Endothelial cell (in vitro differentiated cells): ENCODE results near the gene MTG1. TPM values are rescaled to one million over a fixed set of nuclear protein-coding genes. Genes with fewer than 3 reads are reported as not detected.

Experiments
- DNase-seq: peaks from one replicate; pipeline ENCODE4 v3.0.0; 2021; ENCODE audit warnings: low spot score
- H3K27ac Mint-ChIP-seq: one replicate; pipeline ENCODE4 v1.8.0; 2021; ENCODE audit warnings: mixed read lengths, inconsistent platforms; ENCODE audit not compliant: unreplicated experiment
- H3K27me3 Mint-ChIP-seq: one replicate; pipeline ENCODE4 v1.8.0; 2021; ENCODE audit warnings: mild to moderate bottlenecking, moderate library complexity, mixed read lengths, inconsistent platforms; ENCODE audit not compliant: unreplicated experiment
- H3K36me3 Mint-ChIP-seq: one replicate; pipeline ENCODE4 v1.8.0; 2021; ENCODE audit warnings: mild to moderate bottlenecking, low read depth, mixed read lengths, inconsistent platforms; ENCODE audit not compliant: unreplicated experiment
- H3K4me1 Mint-ChIP-seq: one replicate; pipeline ENCODE4 v1.8.0; 2021; ENCODE audit warnings: mild to moderate bottlenecking, mixed read lengths, inconsistent platforms; ENCODE audit not compliant: unreplicated experiment
- H3K4me3 Mint-ChIP-seq: one replicate; pipeline ENCODE4 v1.8.0; 2021; ENCODE audit warnings: mild to moderate bottlenecking, mixed read lengths, inconsistent platforms; ENCODE audit not compliant: unreplicated experiment
- H3K9me3 Mint-ChIP-seq: one replicate; pipeline ENCODE4 v1.8.0; 2021; ENCODE audit warnings: mixed read lengths, inconsistent platforms; ENCODE audit not compliant: unreplicated experiment
- total RNA-seq: library from RNA; stranded (reverse); fragmentation: NEBNext Ultra II Directional; extraction: Animal tissue kit (Norgen Biotek cat#: 25700); gene quantifications from one replicate; pipeline ENCODE4 v1.2.1, GENCODE V29; 2021; ENCODE audit not compliant: unreplicated experiment
- TF ChIP-seq, protein P1 (sequence below): fragments of 200-600 bp; sonication (generic); IDR thresholded peaks from one replicate; pipeline ENCODE4 v1.5.0; 2021; ENCODE audit warnings: antibody characterized with exemption; ENCODE audit not compliant: unreplicated experiment

Gene MTG1
- total RNA-seq, 1 donor from 2014 or later: 97.3 TPM

DNA sequence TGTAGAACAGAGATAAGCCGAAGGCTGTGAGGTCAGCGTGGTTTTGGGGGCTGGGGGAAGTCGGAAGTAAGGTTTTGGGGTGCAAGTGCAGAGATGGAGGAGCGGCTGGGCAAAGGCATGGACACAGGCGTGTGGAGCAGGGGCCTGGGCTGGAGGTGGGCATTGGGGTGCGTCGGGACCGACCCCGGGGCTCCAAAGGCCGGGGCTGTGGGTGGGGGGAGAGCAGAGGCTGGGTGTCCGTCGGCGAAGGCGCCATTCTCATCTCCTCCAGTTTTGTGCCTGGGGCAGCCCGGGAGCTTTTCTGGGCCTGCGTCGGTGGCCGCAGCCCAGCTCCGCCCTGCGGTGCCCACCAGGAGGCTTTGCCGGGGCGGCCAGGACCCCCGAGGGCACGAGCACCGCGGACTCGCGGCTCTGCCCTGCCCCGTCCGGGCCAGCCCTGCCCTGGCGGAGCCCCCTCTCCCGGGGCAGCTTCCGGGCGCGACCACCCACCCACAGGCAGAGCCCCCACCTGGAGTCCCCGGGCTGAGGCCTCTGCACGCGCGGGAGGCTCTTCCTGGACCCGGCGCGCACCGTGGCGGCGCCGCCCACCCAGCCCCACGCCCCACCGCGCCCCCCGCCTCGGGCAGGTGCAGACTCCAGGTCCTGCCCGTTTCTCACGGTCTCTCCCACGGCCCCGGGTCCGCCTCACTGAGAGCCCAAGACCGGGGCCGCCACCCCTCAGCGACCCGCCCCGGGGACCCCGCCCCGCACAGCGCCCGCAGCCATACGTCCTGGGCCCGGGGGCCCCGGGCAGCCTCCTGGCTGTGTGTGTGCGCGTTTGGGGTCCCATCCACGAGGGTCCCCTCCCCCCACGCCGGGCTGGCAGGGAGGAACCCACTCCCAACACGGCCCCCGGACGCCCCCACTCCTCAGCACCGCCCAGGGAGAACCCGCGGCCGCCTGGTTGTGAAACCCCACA lies 52.1 kb downstream of the MTG1 start:
- Mint-ChIP-seq H3K27ac (no peak overlapping the region), H3K36me3 (peaks cover 4% of the 10 kb centered on the region), H3K9me3 (peaks cover 9% of the 10 kb centered on the region), H3K4me1 (no peaks in the 10 kb centered on the region), H3K4me3 (no peak overlapping the region), H3K27me3 (peaks cover 18% of the 10 kb centered on the region)
- TF ChIP-seq, protein P1, sequence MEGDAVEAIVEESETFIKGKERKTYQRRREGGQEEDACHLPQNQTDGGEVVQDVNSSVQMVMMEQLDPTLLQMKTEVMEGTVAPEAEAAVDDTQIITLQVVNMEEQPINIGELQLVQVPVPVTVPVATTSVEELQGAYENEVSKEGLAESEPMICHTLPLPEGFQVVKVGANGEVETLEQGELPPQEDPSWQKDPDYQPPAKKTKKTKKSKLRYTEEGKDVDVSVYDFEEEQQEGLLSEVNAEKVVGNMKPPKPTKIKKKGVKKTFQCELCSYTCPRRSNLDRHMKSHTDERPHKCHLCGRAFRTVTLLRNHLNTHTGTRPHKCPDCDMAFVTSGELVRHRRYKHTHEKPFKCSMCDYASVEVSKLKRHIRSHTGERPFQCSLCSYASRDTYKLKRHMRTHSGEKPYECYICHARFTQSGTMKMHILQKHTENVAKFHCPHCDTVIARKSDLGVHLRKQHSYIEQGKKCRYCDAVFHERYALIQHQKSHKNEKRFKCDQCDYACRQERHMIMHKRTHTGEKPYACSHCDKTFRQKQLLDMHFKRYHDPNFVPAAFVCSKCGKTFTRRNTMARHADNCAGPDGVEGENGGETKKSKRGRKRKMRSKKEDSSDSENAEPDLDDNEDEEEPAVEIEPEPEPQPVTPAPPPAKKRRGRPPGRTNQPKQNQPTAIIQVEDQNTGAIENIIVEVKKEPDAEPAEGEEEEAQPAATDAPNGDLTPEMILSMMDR: no peak
- no peak for DNase-seq

DNA sequence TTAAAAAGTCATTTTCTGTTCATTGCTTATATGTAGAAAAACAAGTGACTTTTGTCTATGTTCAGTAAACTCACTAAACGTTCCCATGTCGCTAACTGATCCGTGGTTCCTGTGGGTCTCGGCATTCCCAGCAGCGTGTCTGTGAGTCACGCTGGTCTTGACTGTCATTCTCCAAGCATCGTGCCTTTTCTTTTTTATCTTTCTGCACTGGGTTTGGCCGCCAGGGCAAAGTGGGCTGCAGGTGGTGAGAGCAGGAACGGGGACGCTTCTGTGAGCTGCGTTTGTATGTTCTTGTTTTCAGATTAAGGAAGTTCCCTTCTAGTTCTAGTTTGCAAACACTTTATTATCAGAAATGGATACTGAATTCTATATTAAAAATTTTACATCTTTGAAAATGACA lies 53.0 kb downstream of the MTG1 start:
- H3K4me3 Mint-ChIP-seq: peak overlapping the region; percentile 43
- TF ChIP-seq, protein P1: no peak
- DNase-seq: no peak
- peak overlapping the region; percentile 19 for H3K27ac Mint-ChIP-seq
- peaks cover 9% of the 10 kb centered on the region for H3K9me3 Mint-ChIP-seq
- H3K27me3 Mint-ChIP-seq: peaks cover 18% of the 10 kb centered on the region
- no peaks in the 10 kb centered on the region for H3K4me1 Mint-ChIP-seq
- H3K36me3 Mint-ChIP-seq: peaks cover 4% of the 10 kb centered on the region

DNA sequence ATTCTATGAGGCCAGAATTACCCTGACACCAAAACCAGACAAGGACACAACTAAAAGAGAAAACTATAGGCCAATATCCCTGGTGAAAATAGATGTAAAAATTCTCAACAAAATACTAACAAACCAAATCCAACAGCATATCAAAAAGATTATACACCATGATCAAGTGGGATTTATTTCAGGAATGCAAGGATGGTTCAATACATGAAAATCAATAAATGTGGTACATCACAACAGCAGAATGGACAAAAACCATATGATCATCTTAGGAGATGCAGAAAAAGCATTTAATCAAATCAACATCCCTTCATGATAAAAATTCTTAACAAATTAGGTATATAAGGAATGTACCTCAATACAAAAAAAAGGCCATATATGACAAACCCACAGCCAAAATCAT lies 54.2 kb downstream of the MTG1 start:
- H3K27ac Mint-ChIP-seq: no peak overlapping the region
- peaks cover 4% of the 10 kb centered on the region for H3K36me3 Mint-ChIP-seq
- H3K4me1 Mint-ChIP-seq: no peaks in the 10 kb centered on the region
- TF ChIP-seq, protein P1: no peak
- DNase-seq: no peak
- H3K9me3 Mint-ChIP-seq: peaks cover 9% of the 10 kb centered on the region
- no peak overlapping the region for H3K4me3 Mint-ChIP-seq
- peaks cover 14% of the 10 kb centered on the region for H3K27me3 Mint-ChIP-seq

DNA sequence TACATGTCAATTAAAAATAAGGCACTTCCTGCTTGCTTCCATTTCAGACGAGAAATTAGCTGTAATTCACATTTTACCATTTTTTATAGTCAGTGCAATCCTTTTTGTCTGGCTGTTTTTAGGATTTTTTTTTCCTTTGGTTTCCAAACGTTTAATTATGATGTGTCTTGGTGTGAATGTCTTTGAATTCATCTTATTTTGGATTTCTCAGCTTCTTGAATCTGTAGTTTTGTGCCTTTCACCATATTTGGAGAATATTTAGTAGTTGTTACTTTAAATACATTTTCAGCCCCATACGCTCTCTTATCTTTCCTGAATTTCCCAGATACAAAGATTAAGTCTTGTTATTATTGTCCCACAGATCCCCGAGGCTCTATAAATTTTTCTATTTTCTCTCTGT lies 57.4 kb downstream of the MTG1 start:
- H3K4me1 Mint-ChIP-seq: no peaks in the 10 kb centered on the region
- DNase-seq: no peak
- peaks cover 4% of the 10 kb centered on the region for H3K36me3 Mint-ChIP-seq
- H3K4me3 Mint-ChIP-seq: no peak overlapping the region
- H3K27me3 Mint-ChIP-seq: peaks cover 11% of the 10 kb centered on the region
- TF ChIP-seq, protein P1: no peak
- no peak overlapping the region for H3K27ac Mint-ChIP-seq
- peaks cover 5% of the 10 kb centered on the region for H3K9me3 Mint-ChIP-seq

DNA sequence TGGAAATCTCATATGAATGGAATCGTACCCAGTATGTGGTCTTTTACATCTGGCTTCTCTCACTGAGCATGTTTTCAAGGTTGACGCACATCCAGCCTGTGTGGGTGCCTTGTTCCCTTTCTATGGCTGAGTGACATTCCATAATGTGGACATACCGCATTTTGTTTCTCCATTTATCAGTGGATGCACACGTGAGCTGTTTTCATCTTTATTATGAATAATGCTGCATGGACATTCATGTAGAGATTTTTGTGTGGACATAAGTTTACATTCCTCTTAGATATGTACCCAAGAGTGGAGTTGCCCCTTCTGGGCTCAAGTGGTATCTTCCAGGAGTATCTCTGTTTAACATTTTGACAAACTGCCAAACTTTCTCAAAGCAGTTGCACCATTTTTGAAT lies 58.5 kb downstream of the MTG1 start:
- no peaks in the 10 kb centered on the region for H3K9me3 Mint-ChIP-seq
- peaks cover 6% of the 10 kb centered on the region for H3K27me3 Mint-ChIP-seq
- H3K36me3 Mint-ChIP-seq: no peaks in the 10 kb centered on the region
- no peak overlapping the region for H3K27ac Mint-ChIP-seq
- H3K4me1 Mint-ChIP-seq: no peaks in the 10 kb centered on the region
- no peak for DNase-seq
- H3K4me3 Mint-ChIP-seq: no peak overlapping the region
- TF ChIP-seq, protein P1: no peak
